PC-9 (cell line): ENCODE measurements around the gene DBF4B.

Experiments used
- EZH2 ChIP-seq: fragments of 200-600 bp; sonication (generic); IDR thresholded peaks from 2 replicates; pipeline ENCODE4 v1.8.0; 2017; ENCODE audit warnings: antibody characterized with exemption, low read depth
- TF ChIP-seq, protein P1 (sequence below): fragments of 200-600 bp; sonication (generic); conservative IDR thresholded peaks from 2 replicates; pipeline ENCODE4 v1.6.1; 2017; ENCODE audit warnings: mixed run types, antibody characterized with exemption, mild to moderate bottlenecking, moderate library complexity

GRCh38 chr17:44788139-44788538 lies 79.7 kb downstream of the DBF4B start:
- TF ChIP-seq, protein P1, sequence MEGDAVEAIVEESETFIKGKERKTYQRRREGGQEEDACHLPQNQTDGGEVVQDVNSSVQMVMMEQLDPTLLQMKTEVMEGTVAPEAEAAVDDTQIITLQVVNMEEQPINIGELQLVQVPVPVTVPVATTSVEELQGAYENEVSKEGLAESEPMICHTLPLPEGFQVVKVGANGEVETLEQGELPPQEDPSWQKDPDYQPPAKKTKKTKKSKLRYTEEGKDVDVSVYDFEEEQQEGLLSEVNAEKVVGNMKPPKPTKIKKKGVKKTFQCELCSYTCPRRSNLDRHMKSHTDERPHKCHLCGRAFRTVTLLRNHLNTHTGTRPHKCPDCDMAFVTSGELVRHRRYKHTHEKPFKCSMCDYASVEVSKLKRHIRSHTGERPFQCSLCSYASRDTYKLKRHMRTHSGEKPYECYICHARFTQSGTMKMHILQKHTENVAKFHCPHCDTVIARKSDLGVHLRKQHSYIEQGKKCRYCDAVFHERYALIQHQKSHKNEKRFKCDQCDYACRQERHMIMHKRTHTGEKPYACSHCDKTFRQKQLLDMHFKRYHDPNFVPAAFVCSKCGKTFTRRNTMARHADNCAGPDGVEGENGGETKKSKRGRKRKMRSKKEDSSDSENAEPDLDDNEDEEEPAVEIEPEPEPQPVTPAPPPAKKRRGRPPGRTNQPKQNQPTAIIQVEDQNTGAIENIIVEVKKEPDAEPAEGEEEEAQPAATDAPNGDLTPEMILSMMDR: no peak
- no peak for TF ChIP-seq EZH2
